Activated CD4-positive, alpha-beta memory T cell treated with anti-CD3 and anti-CD28 coated beads for 36 hours (primary cell): Measurements from ENCODE around the gene AHNAK2. TPM values are rescaled to one million over a fixed set of nuclear protein-coding genes. Genes with fewer than 3 reads are reported as not detected.
A peak's percentile ranks its signal among the peaks of the same experiment; 100 is the strongest.

ENCODE experiments used
- CTCF ChIA-PET: fragments of 350-600 bp; sonication (Branson Sonifier 250); formaldehyde crosslinking; loops from one replicate; lab custom pipeline; 2021; ENCODE audit warnings: antibody characterized with exemption, inconsistent platforms; lab: Charles Lee
- POLR2A ChIA-PET: fragments of 350-600 bp; sonication (Branson Sonifier 250); formaldehyde crosslinking; loops from one replicate; lab custom pipeline; 2021; ENCODE audit warnings: antibody characterized with exemption; lab: Charles Lee
- DNase-seq: peaks from one replicate; pipeline ENCODE4 v3.0.0-alpha.2; 2020
- H3K27ac Mint-ChIP-seq: one replicate; pipeline ENCODE4 v1.8.0; 2021; ENCODE audit warnings: mixed read lengths
- H3K27me3 Mint-ChIP-seq: one replicate; pipeline ENCODE4 v1.8.0; 2021; ENCODE audit warnings: mixed read lengths
- H3K36me3 Mint-ChIP-seq: one replicate; pipeline ENCODE4 v1.8.0; 2021; ENCODE audit warnings: mixed read lengths
- H3K4me1 Mint-ChIP-seq: one replicate; pipeline ENCODE4 v1.8.0; 2021; ENCODE audit warnings: low read depth, mixed read lengths
- H3K4me3 Mint-ChIP-seq: one replicate; pipeline ENCODE4 v1.8.0; 2021; ENCODE audit warnings: mild to moderate bottlenecking, mixed read lengths
- H3K9me3 Mint-ChIP-seq: one replicate; pipeline ENCODE4 v1.8.0; 2021; ENCODE audit warnings: mixed read lengths
- intact Hi-C: fragments of 100-400 bp; cut with micrococcal nuclease; formaldehyde crosslinking; loops from one replicate; pipeline ENCODE4 v1.15.1; 2023
- total RNA-seq, 2 experiments: library from RNA; stranded (reverse); gene quantifications; one replicate each; pipeline ENCODE4 v1.2.3, GENCODE V29; 2021

The AHNAK2 gene
- total RNA-seq, 2 experiments from 2014 or later = 0.02 to 0.05 TPM

DNA sequence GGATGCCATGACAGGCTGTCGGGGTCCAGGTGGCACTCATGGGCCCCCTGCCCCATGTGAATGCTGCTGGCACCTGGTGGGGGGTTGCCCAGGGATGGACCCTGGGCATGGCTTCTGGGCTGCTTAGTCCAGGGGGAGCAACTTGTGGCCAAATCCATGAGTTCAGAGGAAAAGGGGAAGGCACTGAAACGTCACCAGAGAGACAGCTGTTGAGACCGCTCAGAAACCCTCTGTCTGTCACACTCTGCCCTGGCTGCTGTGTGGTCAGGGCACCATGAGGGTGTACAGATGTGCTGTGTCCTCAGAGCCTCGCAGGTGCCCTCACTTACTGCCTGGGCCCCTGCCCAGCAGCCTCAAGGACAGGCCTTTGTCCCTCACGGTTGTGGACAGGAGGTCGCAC, 16.8 kb upstream of the AHNAK2 start:
- no peak overlapping the region for H3K4me3 Mint-ChIP-seq
- CTCF ChIA-PET = interaction anchor here (1.4 to 2.4 kb wide), 2 partner anchors 20 to 49 kb away, joined by 3 to 10 read pairs; no protein-coding TSS in a partner anchor
- intact Hi-C loops = no loop called here
- no peaks in the 10 kb centered on the region for H3K4me1 Mint-ChIP-seq
- POLR2A ChIA-PET = no interaction called here
- no peak overlapping the region for H3K27ac Mint-ChIP-seq
- no peaks in the 10 kb centered on the region for H3K9me3 Mint-ChIP-seq
- H3K36me3 Mint-ChIP-seq = no peaks in the 10 kb centered on the region
- H3K27me3 Mint-ChIP-seq = no peaks in the 10 kb centered on the region
- no peak for DNase-seq

DNA sequence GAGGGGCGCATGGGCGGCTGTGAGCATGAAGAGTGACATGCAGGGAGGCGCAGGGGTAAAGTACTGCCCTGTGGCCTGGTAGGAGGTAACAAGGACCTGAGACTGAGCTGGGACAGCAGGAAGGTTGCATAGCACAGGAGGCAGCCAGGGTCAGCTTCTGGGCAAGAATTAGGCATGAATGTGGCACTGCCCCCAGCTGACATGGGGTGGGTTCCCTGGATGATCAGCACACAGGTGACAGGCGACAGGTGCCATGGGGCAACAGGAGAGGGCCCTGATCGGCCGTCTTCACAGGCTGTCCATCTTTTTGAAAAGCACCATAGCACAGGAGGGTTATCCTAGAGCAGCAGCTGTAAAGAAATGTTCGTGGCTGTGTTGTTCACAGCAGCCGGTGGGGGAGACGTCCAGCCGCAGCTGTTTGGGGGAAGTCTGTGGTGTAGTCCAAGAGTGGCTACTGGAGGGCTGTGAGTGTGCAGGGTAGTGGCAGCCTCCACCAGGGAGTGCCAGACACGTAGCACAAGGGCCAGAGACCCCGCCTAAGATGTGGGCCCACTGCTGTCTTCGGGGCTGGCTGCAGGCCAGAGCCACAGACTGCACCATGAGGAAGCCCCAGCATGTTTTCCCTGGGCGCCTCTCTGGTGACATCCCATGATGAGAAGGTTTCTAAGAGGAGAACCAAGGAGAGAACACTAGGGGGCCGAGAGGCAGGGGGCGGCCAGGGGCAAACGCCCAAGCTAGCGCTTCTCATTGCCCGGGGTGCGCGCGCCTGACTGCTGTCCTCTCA, 15.8 kb upstream of the AHNAK2 start:
- ChIA-PET CTCF (interaction anchor here (1.4 to 2.4 kb wide), 2 partner anchors 19 to 52 kb away, joined by 7 to 10 read pairs; no protein-coding TSS in a partner anchor), POLR2A (no interaction called here)
- H3K4me1 Mint-ChIP-seq = no peaks in the 10 kb centered on the region
- no peak overlapping the region for H3K4me3 Mint-ChIP-seq
- intact Hi-C loops = no loop called here
- H3K27me3 Mint-ChIP-seq = no peaks in the 10 kb centered on the region
- peak overlapping the region; percentile 56 for H3K27ac Mint-ChIP-seq
- H3K36me3 Mint-ChIP-seq = no peaks in the 10 kb centered on the region
- no peaks in the 10 kb centered on the region for H3K9me3 Mint-ChIP-seq
- no peak for DNase-seq

- ChIA-PET POLR2A (no interaction called here), CTCF (interaction anchor here (1.4 to 2.4 kb wide), 2 partner anchors 18 to 53 kb away, joined by 7 to 10 read pairs; no protein-coding TSS in a partner anchor)
- DNase-seq = no peak
- Mint-ChIP-seq H3K27me3 (no peaks in the 10 kb centered on the region), H3K4me3 (no peak overlapping the region), H3K9me3 (no peaks in the 10 kb centered on the region), H3K36me3 (no peaks in the 10 kb centered on the region), H3K27ac (peak overlapping the region; percentile 56), H3K4me1 (no peaks in the 10 kb centered on the region)
- intact Hi-C loops = no loop called here
Measured at GRCh38 chr14:104993306-104993705, 15.1 kb upstream of the AHNAK2 start.

DNA sequence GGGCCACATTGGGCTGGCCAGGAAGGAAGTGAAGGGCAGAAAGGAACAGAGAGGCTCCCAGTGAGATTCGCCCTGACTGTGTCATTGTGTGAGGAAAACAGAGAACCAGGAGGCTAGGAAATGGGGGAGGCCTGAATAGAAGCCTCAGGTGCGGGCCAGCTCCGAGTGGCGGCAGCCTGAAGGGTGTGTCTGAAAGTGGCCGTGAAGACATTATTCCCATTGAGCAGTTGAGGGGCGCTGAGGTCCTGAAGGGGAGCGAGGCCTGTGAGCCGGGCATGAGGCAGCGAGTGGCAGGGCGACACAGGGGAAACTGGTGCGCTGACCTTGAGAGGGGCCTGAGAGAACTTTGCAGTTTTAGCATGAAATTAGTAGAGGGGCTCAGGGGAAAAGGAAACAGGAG, 14.3 kb upstream of the AHNAK2 start:
- H3K27ac Mint-ChIP-seq = no peak overlapping the region
- no peaks in the 10 kb centered on the region for H3K36me3 Mint-ChIP-seq
- no peaks in the 10 kb centered on the region for H3K4me1 Mint-ChIP-seq
- ChIA-PET POLR2A (no interaction called here), CTCF (no interaction called here)
- no peaks in the 10 kb centered on the region for H3K27me3 Mint-ChIP-seq
- no peak for DNase-seq
- H3K4me3 Mint-ChIP-seq = no peak overlapping the region
- no peaks in the 10 kb centered on the region for H3K9me3 Mint-ChIP-seq
- intact Hi-C loops = no loop called here

GRCh38 chr14:104991896-104992230, 13.7 kb upstream of the AHNAK2 start:
- POLR2A ChIA-PET = no interaction called here
- intact Hi-C loops = no loop called here
- peaks cover 2% of the 10 kb centered on the region for H3K27me3 Mint-ChIP-seq
- no peaks in the 10 kb centered on the region for H3K9me3 Mint-ChIP-seq
- DNase-seq = no peak
- no peaks in the 10 kb centered on the region for H3K36me3 Mint-ChIP-seq
- H3K27ac Mint-ChIP-seq = no peak overlapping the region
- peaks cover 3% of the 10 kb centered on the region for H3K4me1 Mint-ChIP-seq
- CTCF ChIA-PET = no interaction called here
- no peak overlapping the region for H3K4me3 Mint-ChIP-seq

DNA sequence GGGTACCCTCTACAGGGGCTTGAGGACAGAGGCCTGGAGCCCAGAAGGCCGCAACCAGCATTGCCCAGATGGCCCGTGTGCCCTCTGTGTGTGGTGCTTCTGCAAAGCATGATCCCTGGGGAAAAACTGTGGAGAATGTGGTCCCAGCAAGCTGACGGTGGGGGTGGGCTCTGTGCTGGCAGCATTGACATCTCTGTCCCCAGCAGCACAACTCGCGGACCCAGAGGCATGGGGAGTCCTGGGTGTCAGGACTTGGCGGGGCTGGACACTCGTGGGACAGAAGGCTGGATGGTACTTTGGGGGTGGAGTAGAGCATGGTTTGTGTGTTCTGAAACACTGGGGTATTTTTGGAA, 11.8 kb upstream of the AHNAK2 start:
- Mint-ChIP-seq H3K4me1 (peaks cover 6% of the 10 kb centered on the region), H3K36me3 (no peaks in the 10 kb centered on the region), H3K4me3 (no peak overlapping the region), H3K9me3 (no peaks in the 10 kb centered on the region), H3K27ac (no peak overlapping the region), H3K27me3 (peaks cover 2% of the 10 kb centered on the region)
- POLR2A ChIA-PET = no interaction called here
- CTCF ChIA-PET = interaction anchor here (0.7 to 0.9 kb wide), 3 partner anchors 9 to 353 kb away, joined by 3 to 4 read pairs (median 3); no protein-coding TSS in a partner anchor
- intact Hi-C loops = no loop called here
- no peak for DNase-seq

DNA sequence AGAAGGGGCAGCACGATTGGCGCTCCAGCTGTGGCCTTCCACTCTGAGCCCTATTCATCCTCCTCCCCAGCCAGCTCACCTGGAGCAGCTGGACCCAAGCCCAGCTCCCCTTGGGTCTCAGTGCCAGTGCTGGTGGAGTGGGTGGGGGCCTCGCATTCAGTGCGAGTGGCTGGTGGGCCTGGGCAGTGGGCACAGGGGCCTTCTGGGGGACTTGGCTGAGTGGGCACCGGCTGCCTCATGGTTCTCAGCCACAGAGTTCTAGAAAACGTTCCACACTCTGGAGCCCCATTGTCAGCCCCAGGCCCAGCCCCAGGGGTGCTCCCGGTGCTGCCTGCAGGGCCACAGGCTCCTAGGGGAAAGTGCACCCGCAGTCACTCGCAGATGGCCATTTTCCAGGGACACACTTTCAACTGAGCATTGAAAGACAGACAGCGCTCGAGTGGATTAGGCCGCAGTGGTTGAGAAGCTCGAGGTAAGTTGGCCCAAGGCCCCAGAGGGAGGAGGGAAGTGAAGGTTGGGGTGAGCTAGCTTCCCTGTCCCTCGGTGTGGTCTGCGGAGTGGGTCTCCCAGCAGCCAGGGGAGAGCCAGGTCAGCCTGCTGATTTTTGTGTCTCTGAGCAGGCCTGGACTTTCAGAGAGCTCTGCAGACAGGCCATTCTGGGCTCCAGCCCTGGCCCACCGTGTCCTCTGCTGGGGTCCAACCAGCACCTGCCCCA, 11.2 kb upstream of the AHNAK2 start:
- no peaks in the 10 kb centered on the region for H3K9me3 Mint-ChIP-seq
- H3K4me3 Mint-ChIP-seq = no peak overlapping the region
- H3K27me3 Mint-ChIP-seq = peaks cover 2% of the 10 kb centered on the region
- ChIA-PET CTCF (interaction anchor here (0.7 to 1.4 kb wide), 4 partner anchors 9 to 354 kb away, joined by 3 to 4 read pairs (median 4); no protein-coding TSS in a partner anchor), POLR2A (no interaction called here)
- intact Hi-C loops = no loop called here
- H3K36me3 Mint-ChIP-seq = no peaks in the 10 kb centered on the region
- no peak for DNase-seq
- H3K27ac Mint-ChIP-seq = no peak overlapping the region
- H3K4me1 Mint-ChIP-seq = peaks cover 8% of the 10 kb centered on the region

DNA sequence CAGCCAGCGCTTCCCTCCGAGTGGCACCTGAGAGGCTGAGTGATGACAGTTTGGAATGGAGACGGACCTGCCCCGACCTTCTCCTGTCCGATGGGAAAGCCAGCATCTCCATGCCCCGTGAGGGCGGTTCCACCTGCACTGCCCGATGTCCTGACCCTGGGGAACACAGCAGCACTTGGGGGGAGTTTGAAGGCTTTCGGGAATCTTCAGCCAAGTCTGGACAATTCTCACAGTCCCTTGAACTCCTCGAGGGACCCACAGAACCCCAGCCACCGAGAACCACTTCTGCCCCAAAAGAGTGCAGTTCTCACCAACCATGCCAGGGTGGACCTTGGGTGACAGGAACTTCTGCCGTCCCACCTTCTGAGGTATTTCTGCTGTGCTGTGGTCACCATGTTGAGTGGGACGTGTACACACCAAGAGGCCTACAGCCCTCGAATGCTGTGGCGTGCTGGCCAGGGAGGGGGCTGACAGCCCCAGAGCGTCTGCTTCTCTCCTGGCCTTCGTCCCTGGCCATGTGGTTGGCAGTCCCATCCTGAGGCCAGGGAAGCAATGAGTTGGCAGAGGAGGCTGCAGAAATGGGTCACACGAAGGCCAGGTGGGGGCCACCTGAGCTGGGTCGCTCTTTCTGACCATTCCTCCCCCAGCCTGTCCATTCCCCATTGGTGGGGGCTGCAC, 8.5 kb upstream of the AHNAK2 start:
- DNase-seq = no peak
- CTCF ChIA-PET = interaction anchor here (1.2 to 1.6 kb wide), 2 partner anchors 10 to 59 kb away, joined by 3 to 4 read pairs; no protein-coding TSS in a partner anchor
- H3K4me1 Mint-ChIP-seq = peaks cover 9% of the 10 kb centered on the region
- no peaks in the 10 kb centered on the region for H3K36me3 Mint-ChIP-seq
- no peak overlapping the region for H3K27ac Mint-ChIP-seq
- H3K4me3 Mint-ChIP-seq = peak overlapping the region; percentile 59
- no peaks in the 10 kb centered on the region for H3K9me3 Mint-ChIP-seq
- POLR2A ChIA-PET = no interaction called here
- H3K27me3 Mint-ChIP-seq = peaks cover 2% of the 10 kb centered on the region
- intact Hi-C loops = no loop called here

DNA sequence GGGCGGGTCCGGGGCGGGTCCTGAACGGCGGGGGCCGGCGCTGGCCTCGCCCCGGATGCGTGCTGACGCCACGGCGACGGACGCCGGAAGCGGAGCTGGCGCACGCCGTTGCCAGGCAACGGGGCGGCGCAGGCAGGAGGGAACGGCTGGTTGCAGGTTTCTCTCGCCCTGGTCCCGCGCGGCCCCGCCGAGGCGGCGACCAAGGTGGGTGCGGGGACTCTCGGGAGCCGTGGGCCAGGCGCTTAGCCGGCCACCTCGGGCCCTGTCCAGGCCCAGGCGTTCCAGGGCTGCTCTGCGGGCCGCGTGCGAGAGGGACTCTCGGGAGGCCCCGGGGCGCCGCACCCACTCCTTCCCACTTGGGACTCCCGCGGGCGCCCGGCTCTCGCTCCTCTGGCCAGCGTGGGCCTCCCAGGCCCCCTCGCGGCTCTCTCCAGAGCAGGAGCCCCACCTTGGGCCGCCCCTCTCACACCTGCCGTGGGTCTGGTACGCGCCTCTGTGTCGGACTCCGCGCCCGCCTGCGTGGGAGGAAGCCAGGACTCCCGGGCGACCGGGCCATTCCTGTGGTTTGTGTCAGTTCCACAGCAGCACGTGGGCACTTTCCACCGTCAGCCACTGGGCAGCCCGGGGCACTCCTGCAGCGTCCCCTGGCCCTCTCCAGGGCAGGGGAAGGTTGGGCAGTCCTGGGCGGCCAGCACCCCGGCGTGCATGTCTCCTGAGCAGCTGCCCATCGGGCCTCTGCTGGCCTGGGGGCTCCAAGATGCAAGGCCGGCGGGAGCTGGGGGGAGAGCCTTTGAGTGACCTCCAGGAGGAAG, 7.7 kb upstream of the AHNAK2 start, which contains the start of gene CLBA1:
CLBA1 (plus strand) TSS at position 114 of the 812 bp plus-strand sequence; CDS start at position 758, 644 bp downstream.
- Mint-ChIP-seq H3K4me3 (peak within 1 kb of the TSS; percentile 59), H3K9me3 (no peaks in the 10 kb centered on the region), H3K4me1 (peaks cover 9% of the 10 kb centered on the region), H3K27ac (no peak within 1 kb of the TSS), H3K27me3 (peaks cover 2% of the 10 kb centered on the region), H3K36me3 (no peaks in the 10 kb centered on the region)
- CTCF ChIA-PET = interaction anchor here (0.6 to 3.1 kb wide), 6 partner anchors 10 to 90 kb away, joined by 3 to 20 read pairs (median 4); no protein-coding TSS in a partner anchor
- peak; percentile 91 for DNase-seq
- POLR2A ChIA-PET = interaction anchor here (2.9 kb wide), 1 partner anchor 34 kb away, joined by 18 read pairs; the partner anchor contains the start of gene CDCA4
- intact Hi-C loops = no loop called here

DNA sequence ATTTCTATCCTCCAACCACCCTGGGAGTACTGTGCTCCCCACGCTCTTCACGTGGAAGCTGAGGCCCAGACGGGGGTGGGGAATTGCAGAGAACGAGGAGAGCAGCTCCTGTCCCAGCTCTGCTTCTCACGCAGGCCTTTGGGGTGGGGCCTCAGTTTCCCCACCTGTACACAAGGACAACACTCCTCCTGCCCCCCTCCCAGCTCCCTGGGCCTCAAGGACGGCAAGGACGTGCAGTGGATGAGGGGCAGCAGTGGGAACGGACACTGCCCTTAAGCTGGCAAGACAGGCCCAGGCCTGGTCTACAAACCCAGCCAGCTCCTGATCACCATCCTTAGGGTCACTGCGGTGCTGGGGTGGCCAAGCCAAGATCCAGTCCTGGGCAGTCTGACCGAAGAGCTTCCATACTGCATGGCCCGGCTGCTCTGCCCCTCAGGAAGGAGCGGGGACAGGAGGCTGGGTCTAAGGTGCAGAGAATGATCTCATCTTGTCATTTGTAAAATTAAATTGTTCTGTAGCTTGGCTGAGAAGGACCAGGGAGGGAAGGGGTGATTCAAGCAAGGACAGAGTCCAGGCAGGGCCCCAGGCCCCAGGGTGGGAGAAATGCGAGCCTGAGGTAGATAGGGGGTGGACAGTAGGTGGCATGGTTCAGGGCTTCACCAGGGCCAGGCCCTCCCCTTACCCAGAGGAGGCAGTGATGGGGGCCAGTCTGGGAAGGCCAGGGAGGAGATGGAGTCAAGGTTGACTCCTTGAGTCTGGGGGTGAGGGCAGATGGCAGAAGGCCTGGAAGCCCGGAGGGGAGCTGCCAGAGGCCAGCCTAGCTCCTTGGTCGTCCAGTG, 6.1 kb upstream of the AHNAK2 start:
- Mint-ChIP-seq H3K9me3 (no peaks in the 10 kb centered on the region), H3K27me3 (peaks cover 3% of the 10 kb centered on the region), H3K4me1 (peaks cover 9% of the 10 kb centered on the region), H3K27ac (no peak overlapping the region), H3K4me3 (peak overlapping the region; percentile 57), H3K36me3 (no peaks in the 10 kb centered on the region)
- no peak for DNase-seq
- ChIA-PET POLR2A (interaction anchor here (0.9 to 2.9 kb wide), 3 partner anchors 35 to 232 kb away, joined by 3 to 18 read pairs (median 3); partner anchors contain the start of genes CDCA4 and SIVA1), CTCF (interaction anchor here (0.7 to 3.1 kb wide), 5 partner anchors 8 to 464 kb away, joined by 3 to 20 read pairs (median 5); partner anchors contain the start of gene CDCA4)
- intact Hi-C loops = no loop called here
